Endothelial cell of umbilical vein (primary cell): ENCODE results near the gene SPATA7. TPM values are rescaled to one million over a fixed set of nuclear protein-coding genes. Genes with fewer than 3 reads are reported as not detected.

Experiments
- BruUV-seq: library from RNA; stranded (reverse); fragments of 400-500 nt; replicated peaks from 2 replicates; lab custom pipeline; 2021; lab: Mats Ljungman, UMichigan
- CTCF ChIA-PET: fragments of 300-600, 350-600 bp; sonication (Branson Sonifier 250); formaldehyde crosslinking; loops from one replicate; lab custom pipeline; 2021; ENCODE audit warnings: antibody characterized with exemption, inconsistent platforms; lab: Charles Lee
- POLR2A ChIA-PET: fragments of 300-600, 350-600 bp; sonication (Branson Sonifier 250); formaldehyde crosslinking; loops from one replicate; lab custom pipeline; 2021; ENCODE audit warnings: antibody characterized with exemption, inconsistent platforms; lab: Charles Lee
- DNase-seq: peaks from one replicate; pipeline ENCODE4 v3.0.0-alpha.2; 2011; ENCODE audit warnings: low read depth, low spot score
- FAIRE-seq: peaks from 2 replicates; lab custom pipeline; 2011; peaks lifted over from hg19 to GRCh38; lab: Jason Lieb, UNC
- H2AFZ ChIP-seq: 2 replicates; pipeline ENCODE4 v1.6.0; 2012; ENCODE audit warnings: low read depth, low read length, control low read depth, inconsistent platforms
- H3K27ac ChIP-seq: 2 replicates; pipeline ENCODE4 v1.5.1; 2011; ENCODE audit warnings: low read depth, mild to moderate bottlenecking, control low read depth, low read length, moderate library complexity; ENCODE audit not compliant: insufficient read depth
- H3K27me3 ChIP-seq, 2 experiments: 2 replicates each; pipeline versions ENCODE4 v1.6.0 to v1.6.1; 2011; ENCODE audit warnings: low read length in 2 of 2, mixed read lengths in 1 of 2; ENCODE audit not compliant: control insufficient read depth in 2 of 2, insufficient read depth in 2 of 2
- H3K36me3 ChIP-seq, 2 experiments: 2 replicates in 1 of 2; 3 replicates in 1 of 2; pipeline ENCODE4 v1.5.1; 2011; ENCODE audit warnings: low read length in 2 of 2, mild to moderate bottlenecking in 1 of 2, moderate library complexity in 1 of 2; ENCODE audit not compliant: control insufficient read depth in 2 of 2, insufficient read depth in 2 of 2; ENCODE audit errors: extremely low read depth in 1 of 2
- H3K4me1 ChIP-seq: 3 replicates; pipeline ENCODE4 v1.5.1; 2011; ENCODE audit warnings: mild to moderate bottlenecking, low read length; ENCODE audit not compliant: control insufficient read depth, insufficient read depth; ENCODE audit errors: extremely low read depth
- H3K4me2 ChIP-seq: 2 replicates; pipeline ENCODE4 v1.6.1; 2011; ENCODE audit warnings: low read length, control low read depth, mixed read lengths; ENCODE audit not compliant: insufficient read depth
- H3K4me3 ChIP-seq, 3 experiments: fragments of 200-600 bp in 1 of 3; sonication (generic), shearing (Covaris generic) in 1 of 3; replicated peaks in 1 of 3; 2 replicates each; pipeline ENCODE4 v1.5.1; 2011 to 2016; ENCODE audit warnings: control low read depth in 3 of 3, low read length in 3 of 3, mild to moderate bottlenecking in 2 of 3, inconsistent platforms in 1 of 3, low read depth in 1 of 3, moderate library complexity in 1 of 3; ENCODE audit not compliant: insufficient read depth in 1 of 3
- H3K79me2 ChIP-seq: 2 replicates; pipeline ENCODE4 v1.6.0; 2012; ENCODE audit warnings: low read length, inconsistent platforms; ENCODE audit not compliant: control insufficient read depth, insufficient read depth
- H3K9ac ChIP-seq: replicated peaks from 2 replicates; pipeline ENCODE3; 2011; ENCODE audit warnings: low read length, control low read depth; ENCODE audit not compliant: insufficient read depth; ENCODE audit errors: extremely low read depth
- H3K9me1 ChIP-seq: replicated peaks from 3 replicates; pipeline ENCODE4 v1.6.0; 2011; ENCODE audit warnings: mild to moderate bottlenecking, low read length; ENCODE audit not compliant: control insufficient read depth, insufficient read depth; ENCODE audit errors: extremely low read depth
- H3K9me3 ChIP-seq: replicated peaks from 2 replicates; pipeline ENCODE4 v1.5.1; 2012; ENCODE audit warnings: low read length, inconsistent platforms; ENCODE audit not compliant: control insufficient read depth, insufficient read depth
- H4K20me1 ChIP-seq: replicated peaks from 2 replicates; pipeline ENCODE3; 2011; ENCODE audit warnings: mild to moderate bottlenecking, low read length; ENCODE audit not compliant: control insufficient read depth, insufficient read depth; ENCODE audit errors: extremely low read depth
- CTCF ChIP-seq, 2 donors: IDR thresholded peaks; 1 replicate in 1 of 2; 2 replicates in 1 of 2; pipeline ENCODE4 v1.5.1; 2011; ENCODE audit warnings: low read length in 2 of 2, mild to moderate bottlenecking in 2 of 2, moderate library complexity in 2 of 2, control low read depth in 1 of 2, inconsistent platforms in 1 of 2, low read depth in 1 of 2; ENCODE audit not compliant: insufficient read depth in 1 of 2; ENCODE audit errors: extremely low read depth in 1 of 2
- EZH2 ChIP-seq: IDR thresholded peaks from 2 replicates; pipeline ENCODE4 v1.6.1; 2012; ENCODE audit warnings: borderline replicate concordance, low read depth, mild to moderate bottlenecking, moderate library complexity, low read length, inconsistent platforms; ENCODE audit not compliant: severe bottlenecking
- FOS ChIP-seq: IDR thresholded peaks from 2 replicates; pipeline ENCODE4 v1.6.1; 2011; ENCODE audit warnings: mild to moderate bottlenecking, low read length, moderate library complexity, borderline replicate concordance; ENCODE audit not compliant: insufficient read depth
- GATA2 ChIP-seq: IDR thresholded peaks from 2 replicates; pipeline ENCODE4 v1.7.0; 2011; ENCODE audit warnings: low read depth, mild to moderate bottlenecking, moderate library complexity, mixed read lengths, low read length; ENCODE audit not compliant: insufficient read length, insufficient read depth
- JUN ChIP-seq: IDR thresholded peaks from 2 replicates; pipeline ENCODE4 v1.6.1; 2011; ENCODE audit warnings: borderline replicate concordance, low read depth; ENCODE audit not compliant: insufficient read length, insufficient read depth
- MAX ChIP-seq: IDR thresholded peaks from 2 replicates; pipeline ENCODE4 v1.6.1; 2011; ENCODE audit not compliant: insufficient read depth, insufficient read length
- MYC ChIP-seq: IDR thresholded peaks from one replicate; pipeline ENCODE4 v1.6.1; 2011; ENCODE audit warnings: mild to moderate bottlenecking, low read depth, low read length
- POLR2A ChIP-seq: IDR thresholded peaks from 2 replicates; pipeline ENCODE4 v1.6.1; 2012; ENCODE audit warnings: low read depth, mild to moderate bottlenecking, control low read depth, low read length
- POLR2AphosphoS5 ChIP-seq: IDR thresholded peaks from 2 replicates; pipeline ENCODE4 v1.6.1; 2012; ENCODE audit warnings: low read depth, mild to moderate bottlenecking, control low read depth, low read length, moderate library complexity; ENCODE audit not compliant: insufficient read depth
- dilution Hi-C: fragments of 300-500 bp; cut with MboI; formaldehyde crosslinking; loops from one replicate; pipeline ENCODE4 v1.15.0; 2019; ENCODE audit warnings: low sequenced_read_pairs; ENCODE audit not compliant: extremely low pct_ligation_motif_present
- intact Hi-C: fragments of 100-400 bp; cut with micrococcal nuclease; formaldehyde crosslinking; loops from one replicate; pipeline ENCODE4 v1.10.0; 2022
- polyA plus RNA-seq, 4 experiments: library from polyadenylated mRNA; depleted of rRNA in 3 of 4; stranded (reverse) in 3 of 4; unstranded in 1 of 4; fragments of >200 nt; gene quantifications; 2 replicates each; pipeline versions ENCODE4 v1.2.1 to v1.2.3, GENCODE V29; 2011 to 2012; ENCODE audit warnings: missing spikeins in 1 of 4
- total RNA-seq: library from RNA; stranded (reverse); gene quantifications from 2 replicates; pipeline ENCODE4 v1.2.3, GENCODE V29; 2021

The SPATA7 gene
- total and polyA plus RNA-seq, 2 donors (not counting 3 experiments of a cell fraction or from before 2014, with no cell fraction given): 4.0 to 9.7 TPM

- Histone ChIP-seq H3K27ac (no peak overlapping the region), H3K9ac (no peak overlapping the region), H3K27me3 (no peaks in the 10 kb centered on the region), H4K20me1 (no peaks in the 10 kb centered on the region), H3K36me3 (no peaks in the 10 kb centered on the region), H3K79me2 (no peaks in the 10 kb centered on the region), H2AFZ (no peak overlapping the region), H3K9me1 (no peaks in the 10 kb centered on the region), H3K4me1 (no peaks in the 10 kb centered on the region), H3K4me2 (no peak overlapping the region), H3K9me3 (no peaks in the 10 kb centered on the region), H3K4me3 (no peak overlapping the region)
- POLR2A ChIA-PET: no interaction called here
- CTCF ChIA-PET: no interaction called here
- intact Hi-C loops: no loop called here
- FAIRE-seq (no peak), DNase-seq (no peak)
- dilution Hi-C loops: no loop called here
- TF ChIP-seq POLR2AphosphoS5 (no peak), POLR2A (no peak), CTCF (IDR thresholded peaks at IDR 0.05; ENCODE audit: extremely low read depth in 1 of 2, insufficient read depth in 1 of 2, low read depth in 1 of 2, low read length in 2 of 2) (no peak), MAX (no peak), GATA2 (no peak), MYC (no peak), FOS (no peak), EZH2 (no peak), JUN (no peak)
- no TSS peak for BruUV-seq
Measured at GRCh38 chr14:88430976-88431375, 45.5 kb downstream of the SPATA7 start.
